GM18861 (cell line): ENCODE measurements around the gene HOXA10.

Source experiments
- ATAC-seq: cut with Tn5 transposase; IDR thresholded peaks from one replicate; pipeline ENCODE4 v1.9.1; 2021; ENCODE audit not compliant: unreplicated experiment

The HOXA10 gene

DNA sequence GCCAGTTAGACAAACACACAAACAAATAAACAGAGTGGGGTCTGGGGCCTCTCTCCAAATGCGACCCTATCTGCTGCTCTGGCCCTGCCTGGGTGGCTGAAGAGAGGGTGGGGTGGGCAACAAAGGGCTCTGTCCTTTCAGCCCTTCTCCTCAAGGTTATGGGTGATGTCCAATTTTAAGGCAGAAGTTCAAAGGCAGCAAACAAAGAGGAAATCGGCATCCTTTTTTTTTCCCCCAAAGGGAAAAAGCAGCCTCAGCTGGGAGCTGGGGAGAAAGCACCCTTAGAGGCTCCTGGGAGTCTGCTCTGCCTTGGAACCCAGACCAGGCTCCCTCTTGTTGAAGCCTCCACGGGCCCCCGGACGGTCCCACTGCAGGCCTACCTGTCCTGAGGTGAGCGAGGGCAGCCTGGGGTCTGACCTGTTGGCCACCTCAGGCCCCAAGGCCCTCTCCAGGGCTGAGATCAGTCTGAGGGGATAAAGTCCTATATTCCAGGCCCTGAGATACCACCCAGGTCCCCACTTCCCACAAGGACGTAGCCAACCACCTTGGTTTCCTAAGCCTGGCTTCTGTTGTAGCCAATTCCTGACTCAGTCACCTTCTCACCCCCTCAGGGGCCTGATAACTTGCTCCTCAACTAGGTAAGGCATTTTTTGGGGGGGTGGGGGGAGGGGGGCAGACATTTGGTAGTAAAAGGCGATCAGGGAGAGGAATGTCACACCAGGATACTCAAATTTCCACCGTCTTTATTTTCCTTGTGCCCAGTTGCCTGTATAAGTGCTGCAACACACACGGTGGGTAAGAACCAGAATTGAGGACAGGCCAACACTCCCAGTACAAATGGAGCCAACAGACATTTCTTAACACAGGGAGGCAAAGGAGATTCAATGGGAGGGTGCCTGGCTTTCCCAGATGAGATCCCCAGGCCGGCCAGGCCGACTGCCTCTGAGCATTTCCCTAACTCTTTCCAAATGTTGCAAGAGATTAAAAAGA lies 6.6 kb upstream of the HOXA10 start:
- no peak for ATAC-seq

DNA sequence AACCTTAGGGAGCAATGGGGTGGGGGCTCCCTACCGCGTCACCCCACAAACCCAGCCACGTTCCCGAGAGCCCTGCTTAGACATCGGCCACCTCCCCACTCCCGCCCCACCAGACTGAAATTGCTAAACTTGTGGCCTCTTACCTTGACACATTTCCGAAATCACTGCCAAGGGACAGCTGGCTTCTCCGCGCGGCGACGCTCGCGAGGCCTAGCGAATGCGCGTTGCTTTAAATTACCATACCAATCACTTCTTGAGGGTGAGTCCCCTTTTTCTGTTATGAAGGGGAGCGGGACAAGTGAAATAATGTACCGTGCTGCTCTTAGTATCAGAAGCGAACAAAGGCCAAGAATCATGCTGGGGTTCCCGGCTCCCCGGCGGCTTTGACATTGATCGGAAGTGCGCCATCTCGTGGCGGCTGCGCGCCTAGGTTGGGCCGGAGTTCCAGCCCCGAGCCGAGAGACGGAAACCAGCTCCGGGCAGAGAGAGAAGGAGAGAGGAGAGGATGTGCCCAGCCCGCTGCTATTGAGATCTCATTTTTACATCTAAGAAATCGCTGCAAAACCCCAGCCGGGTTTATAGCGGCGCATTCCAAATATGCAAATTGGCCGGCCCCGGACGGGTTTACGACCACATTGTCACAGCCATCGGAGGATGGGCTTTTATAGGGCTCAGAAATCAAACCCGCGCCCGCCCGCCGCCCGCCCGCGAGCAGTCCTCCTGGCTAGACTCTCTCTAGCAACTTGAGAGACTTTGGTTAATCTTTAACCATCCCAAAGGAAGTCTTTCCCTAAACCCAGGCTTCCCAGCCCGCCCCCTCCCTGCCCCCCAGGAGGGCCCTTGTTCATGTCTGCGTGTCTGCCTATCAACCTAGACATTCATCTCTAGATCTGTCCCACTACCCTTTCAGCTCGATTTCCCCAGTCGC lies 5.6 kb upstream of the HOXA10 start:
- no peak for ATAC-seq

- no peak for ATAC-seq
Measured at GRCh38 chr7:27179030-27179429, 4.9 kb upstream of the HOXA10 start.

GRCh38 chr7:27178366-27178765 lies 4.2 kb upstream of the HOXA10 start:
- no peak for ATAC-seq

- no peak for ATAC-seq
Measured at GRCh38 chr7:27177795-27178320, 3.7 kb upstream of the HOXA10 start.

GRCh38 chr7:27176962-27177794 lies 3.1 kb upstream of the HOXA10 start:
- no peak for ATAC-seq

DNA sequence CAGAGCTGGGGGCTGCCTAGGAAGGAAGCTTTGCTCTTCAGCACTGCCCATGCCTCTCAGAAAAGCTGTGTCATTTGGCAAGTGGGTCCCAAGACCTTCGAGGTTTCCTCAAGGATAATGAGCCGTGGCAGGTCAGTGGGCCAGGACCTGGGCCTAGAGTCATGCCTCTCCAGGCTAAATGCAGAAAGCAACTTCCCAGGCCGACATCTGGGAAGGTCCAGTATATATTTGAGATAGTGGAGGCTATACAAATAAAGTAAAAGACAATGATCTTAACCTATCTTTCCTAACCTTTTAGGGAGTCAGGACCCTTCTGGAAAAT lies 2.4 kb upstream of the HOXA10 start:
- no peak for ATAC-seq

GRCh38 chr7:27175626-27176523 lies 1.8 kb upstream of the HOXA10 start:
- ATAC-seq: no peak

GRCh38 chr7:27174874-27175625 lies 930 bp upstream of the HOXA10 start:
- ATAC-seq: no peak

DNA sequence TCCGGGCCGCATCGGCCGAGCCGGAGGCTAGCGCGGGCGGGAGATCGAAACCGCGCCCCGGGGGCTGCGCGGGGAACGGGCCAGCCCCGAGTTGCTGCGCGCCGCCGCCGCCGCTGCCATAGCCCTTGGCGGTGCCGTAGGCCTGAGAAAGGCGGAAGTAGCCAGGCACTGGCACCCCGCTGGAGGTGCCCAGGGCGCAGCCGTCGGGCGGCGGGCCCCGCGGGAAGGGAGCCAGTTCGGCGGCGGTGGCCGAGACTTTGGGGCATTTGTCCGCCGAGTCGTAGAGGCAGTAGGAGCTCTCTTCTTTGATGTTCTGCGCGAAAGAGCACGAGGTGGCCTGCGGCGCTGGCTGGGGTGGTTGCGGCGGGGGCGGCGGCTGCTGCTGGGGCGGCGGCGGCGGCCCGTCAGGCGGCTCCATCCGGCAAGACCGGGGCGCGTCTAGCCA lies 587 bp downstream of the HOXA10 start:
- no peak for ATAC-seq

DNA sequence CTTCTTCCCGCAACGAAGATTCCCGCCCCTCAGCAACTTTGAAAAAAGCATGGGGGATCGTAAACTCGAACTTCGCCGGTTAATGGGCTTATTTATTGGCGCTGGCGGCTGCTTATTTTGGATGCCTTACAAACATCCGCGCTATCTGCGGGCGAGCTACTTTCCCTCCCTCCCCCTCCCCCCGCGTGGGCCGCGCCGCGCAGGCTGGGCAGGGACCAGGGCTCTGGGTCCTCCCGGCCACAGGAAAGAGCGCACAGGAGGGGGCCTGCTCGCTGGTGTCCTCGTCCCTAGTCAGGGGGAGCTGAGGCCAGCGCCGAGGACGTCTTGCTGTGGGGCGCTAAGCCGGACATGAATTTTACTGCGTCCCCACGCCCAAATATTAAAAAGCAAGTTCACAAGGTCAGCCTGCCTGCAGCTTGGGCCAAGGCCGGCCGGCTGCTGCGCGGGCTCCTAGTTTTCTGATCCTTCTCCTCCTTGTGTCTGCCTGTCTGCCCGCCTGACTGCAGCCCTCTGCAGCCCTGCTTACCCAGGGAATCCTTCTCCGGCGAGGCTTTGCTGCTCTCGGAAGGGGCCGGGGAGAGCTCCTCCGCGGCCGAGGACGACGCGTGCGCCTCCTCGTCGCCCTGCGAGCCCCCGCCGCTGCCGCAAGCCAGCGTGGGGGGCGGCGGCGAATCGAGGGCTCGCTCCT lies 1.2 kb downstream of the HOXA10 start:
- no peak for ATAC-seq

GRCh38 chr7:27172315-27172774 lies 1.8 kb downstream of the HOXA10 start:
- no peak for ATAC-seq

- ATAC-seq: no peak
Measured at GRCh38 chr7:27171637-27172314, 2.3 kb downstream of the HOXA10 start.

- ATAC-seq: no peak
Measured at GRCh38 chr7:27171325-27171636, 2.8 kb downstream of the HOXA10 start.

GRCh38 chr7:27170426-27171324 lies 3.4 kb downstream of the HOXA10 start:
- no peak for ATAC-seq

- no peak for ATAC-seq
Measured at GRCh38 chr7:27169658-27170425, 4.3 kb downstream of the HOXA10 start.
